Vagina (tissue), 2 donors: ENCODE data around the gene FBXO17. TPM values are rescaled to one million over a fixed set of nuclear protein-coding genes. Genes with fewer than 3 reads are reported as not detected.
"Not testable (repeated sequence)": the region's sequence is repeated elsewhere in the genome, so short reads cannot be mapped to it uniquely, and the experiment has no call there.

Experiments used
- DNase-seq, 2 donors: peaks; one replicate each; pipeline ENCODE4 v3.0.0-alpha.2; 2017; ENCODE audit errors: extremely low spot score in 2 of 2
- H3K27ac ChIP-seq: fragments of 200-600 bp; sonication (generic); one replicate; pipeline ENCODE4 v1.5.1; 2019
- H3K27me3 ChIP-seq: fragments of 200-600 bp; sonication (generic); one replicate; pipeline ENCODE4 v1.5.1; 2019
- H3K36me3 ChIP-seq, 2 donors: fragments of 200-600 bp; sonication (generic); one replicate each; pipeline ENCODE4 v1.5.1; 2017 to 2019
- H3K4me1 ChIP-seq: fragments of 200-600 bp; sonication (generic); one replicate; pipeline ENCODE4 v1.5.1; 2019
- H3K4me3 ChIP-seq, 2 donors: fragments of 200-600 bp; sonication (generic); 1 replicate in 1 of 2; 2 replicates in 1 of 2; pipeline ENCODE4 v1.5.1; 2016 to 2019
- H3K9me3 ChIP-seq: fragments of 200-600 bp; sonication (generic); one replicate; pipeline ENCODE4 v1.5.1; 2019
- CTCF ChIP-seq, 3 experiments: fragments of 450-650 bp in 2 of 3; fragments of 200-600 bp in 1 of 3; sonication (generic) in 1 of 3; IDR thresholded peaks; one replicate each; pipeline ENCODE4 v1.5.1; 2017 to 2019; ENCODE audit warnings: antibody characterized with exemption in 3 of 3, mild to moderate bottlenecking in 2 of 3, moderate library complexity in 2 of 3
- POLR2A ChIP-seq, 2 donors: fragments of 450-650 bp; IDR thresholded peaks; one replicate each; pipeline ENCODE4 v1.6.1; 2017; ENCODE audit warnings: antibody characterized with exemption in 2 of 2, mild to moderate bottlenecking in 2 of 2, moderate library complexity in 2 of 2
- POLR2AphosphoS5 ChIP-seq, 2 donors: sonication (generic); formaldehyde crosslinking; IDR thresholded peaks; one replicate each; pipeline ENCODE4 v1.9.0; 2017; ENCODE audit warnings: antibody characterized with exemption in 2 of 2, mild to moderate bottlenecking in 2 of 2, low read depth in 1 of 2; ENCODE audit not compliant: insufficient read depth in 1 of 2
- intact Hi-C: fragments of 100-400 bp; cut with DNase I; formaldehyde crosslinking; loops from one replicate; pipeline ENCODE4 v1.15.1; 2023
- total RNA-seq: library from RNA; depleted of rRNA; stranded (reverse); fragments of >200 nt; gene quantifications from one replicate; pipeline ENCODE4 v1.2.3, GENCODE V29; 2016

Gene FBXO17
- total RNA-seq, 1 donor from 2014 or later, result 44.0 TPM

DNA sequence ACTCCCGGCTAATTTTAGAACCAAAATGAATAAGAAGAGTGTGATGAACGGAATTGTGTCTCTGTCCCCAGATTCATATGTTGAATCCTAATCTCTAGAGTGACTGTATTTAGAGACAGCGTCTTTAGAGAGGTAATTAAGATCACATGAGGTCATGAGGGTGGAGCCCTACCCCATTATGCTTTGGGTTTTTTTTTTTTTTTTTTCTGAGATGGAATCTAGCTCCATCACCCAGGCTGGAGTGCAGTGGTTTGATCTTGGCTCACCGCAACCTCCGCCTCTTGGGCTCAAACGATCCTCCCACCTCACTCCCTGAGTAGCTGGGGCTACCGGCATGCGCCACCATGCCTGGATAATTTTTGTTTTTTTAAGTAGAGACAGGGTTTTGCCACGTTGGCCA, 28.9 kb upstream of the FBXO17 start:
- H3K4me1 ChIP-seq, result no peaks in the 10 kb centered on the region
- TF ChIP-seq POLR2A (IDR thresholded peaks at IDR 0.05) (no peak), POLR2AphosphoS5 (IDR thresholded peaks at IDR 0.05; ENCODE audit: insufficient read depth in 1 of 2, low read depth in 1 of 2) (no peak), CTCF (IDR thresholded peaks at IDR 0.05) (no peak)
- no peak overlapping the region for H3K27ac ChIP-seq
- H3K4me3 ChIP-seq, result no peak overlapping the region
- H3K27me3 ChIP-seq, result no peaks in the 10 kb centered on the region
- DNase-seq, result no peak
- intact Hi-C loops, result no loop called here
- no peaks in the 10 kb centered on the region for H3K9me3 ChIP-seq
- H3K36me3 ChIP-seq, result no peaks in the 10 kb centered on the region

DNA sequence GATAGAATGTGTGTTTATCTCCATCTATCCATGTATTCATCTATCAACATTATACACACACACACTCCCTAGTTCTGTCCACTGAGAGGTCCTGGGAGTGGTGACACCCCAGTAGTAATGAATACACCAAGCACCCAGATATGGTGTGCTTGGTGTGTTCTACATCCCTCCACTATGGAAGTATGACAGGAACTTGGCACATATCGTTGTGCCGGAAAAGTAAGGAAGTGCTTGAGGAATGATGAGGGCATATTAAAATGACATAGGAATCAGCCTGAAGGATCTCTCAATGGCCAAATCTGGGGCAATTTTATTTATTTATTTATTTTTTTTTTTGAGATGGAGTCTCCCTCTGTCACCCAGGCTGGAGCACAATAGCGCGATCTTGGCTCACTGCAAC, 28.3 kb upstream of the FBXO17 start:
- Histone ChIP-seq H3K4me3 (no peak overlapping the region), H3K4me1 (no peaks in the 10 kb centered on the region), H3K27ac (no peak overlapping the region), H3K27me3 (no peaks in the 10 kb centered on the region), H3K9me3 (no peaks in the 10 kb centered on the region), H3K36me3 (no peaks in the 10 kb centered on the region)
- intact Hi-C loops, result no loop called here
- no peak for TF ChIP-seq POLR2A (IDR thresholded peaks at IDR 0.05)
- TF ChIP-seq POLR2AphosphoS5 (IDR thresholded peaks at IDR 0.05; ENCODE audit: insufficient read depth in 1 of 2, low read depth in 1 of 2), result no peak
- no peak for TF ChIP-seq CTCF (IDR thresholded peaks at IDR 0.05)
- no peak for DNase-seq

DNA sequence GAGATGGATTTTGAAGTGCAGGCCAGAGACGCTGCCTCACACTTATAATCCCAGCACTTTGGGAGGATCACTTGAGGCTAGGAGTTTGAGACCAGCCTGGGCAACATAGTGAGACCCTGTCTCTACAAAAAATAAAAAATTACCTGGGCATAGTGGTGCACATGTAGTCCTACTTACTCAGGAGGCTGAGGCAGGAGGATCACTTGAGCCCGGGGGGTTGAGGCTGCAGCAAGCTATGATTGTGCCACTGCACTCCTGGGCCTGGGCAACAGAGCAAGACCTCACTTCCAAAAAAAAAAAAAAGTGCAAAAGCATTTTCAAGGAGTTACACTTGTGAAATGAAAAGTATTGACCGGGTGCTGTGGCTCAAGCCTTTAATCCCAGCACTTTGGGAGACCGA, 27.6 kb upstream of the FBXO17 start:
- TF ChIP-seq POLR2AphosphoS5 (IDR thresholded peaks at IDR 0.05; ENCODE audit: insufficient read depth in 1 of 2, low read depth in 1 of 2), result no peak
- TF ChIP-seq CTCF (IDR thresholded peaks at IDR 0.05), result no peak
- no peak for TF ChIP-seq POLR2A (IDR thresholded peaks at IDR 0.05)
- H3K4me1 ChIP-seq, result no peaks in the 10 kb centered on the region
- no peaks in the 10 kb centered on the region for H3K36me3 ChIP-seq
- no peak overlapping the region for H3K4me3 ChIP-seq
- no peak for DNase-seq
- intact Hi-C loops, result no loop called here
- H3K27me3 ChIP-seq, result no peaks in the 10 kb centered on the region
- H3K9me3 ChIP-seq, result no peaks in the 10 kb centered on the region
- no peak overlapping the region for H3K27ac ChIP-seq

DNA sequence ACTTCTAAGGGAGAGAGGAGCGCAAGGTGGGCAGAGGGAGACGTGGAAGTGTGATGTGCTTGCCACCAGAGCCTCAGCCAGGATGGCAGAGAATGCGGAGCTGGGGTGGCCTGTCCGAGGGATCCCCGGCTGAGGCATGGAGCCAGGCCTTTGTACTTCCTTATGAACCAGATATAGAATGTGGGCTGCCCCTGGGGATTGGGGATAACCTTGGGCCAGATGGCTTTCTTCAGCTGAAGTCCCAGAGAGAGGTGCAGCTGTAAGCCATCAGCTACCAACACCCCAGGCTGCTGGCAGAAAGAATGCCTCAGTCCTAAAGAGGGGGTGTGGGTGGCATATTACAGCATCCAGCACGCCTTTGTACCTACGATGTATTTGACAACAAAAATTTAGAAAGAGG, 25.5 kb upstream of the FBXO17 start:
- Histone ChIP-seq H3K36me3 (no peaks in the 10 kb centered on the region), H3K4me1 (no peaks in the 10 kb centered on the region), H3K4me3 (no peak overlapping the region), H3K27ac (no peak overlapping the region), H3K9me3 (no peaks in the 10 kb centered on the region), H3K27me3 (no peaks in the 10 kb centered on the region)
- no peak for TF ChIP-seq POLR2A (IDR thresholded peaks at IDR 0.05)
- no peak for TF ChIP-seq CTCF (IDR thresholded peaks at IDR 0.05)
- TF ChIP-seq POLR2AphosphoS5 (IDR thresholded peaks at IDR 0.05; ENCODE audit: insufficient read depth in 1 of 2, low read depth in 1 of 2), result no peak
- intact Hi-C loops, result no loop called here
- DNase-seq, result no peak

GRCh38 chr19:38997576-38997975, 22.0 kb upstream of the FBXO17 start:
- H3K4me1 ChIP-seq, H3K4me3 ChIP-seq, H3K27me3 ChIP-seq, H3K27ac ChIP-seq, H3K9me3 ChIP-seq, H3K36me3 ChIP-seq, DNase-seq, intact Hi-C loops: not testable (repeated sequence)

DNA sequence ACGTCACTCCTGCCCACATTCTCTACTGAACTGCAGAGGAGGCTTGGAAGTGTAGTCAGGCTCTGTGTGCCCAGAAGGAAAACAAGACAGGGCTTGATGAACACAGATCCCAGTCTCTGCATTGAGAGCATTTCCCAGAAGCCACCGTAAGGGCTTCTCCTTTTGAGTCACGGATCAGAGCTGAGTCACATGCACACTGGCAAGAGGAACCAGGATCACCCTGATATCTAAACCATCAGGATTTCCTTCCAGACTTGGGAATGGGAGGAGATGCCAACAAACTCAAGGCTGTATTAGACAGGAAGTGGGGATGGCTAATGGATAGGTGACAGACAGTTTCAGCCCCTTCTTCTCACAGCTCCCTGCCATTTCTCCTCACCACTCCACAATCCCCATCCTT, 17.7 kb upstream of the FBXO17 start:
- no peaks in the 10 kb centered on the region for H3K27me3 ChIP-seq
- no peak overlapping the region for H3K27ac ChIP-seq
- TF ChIP-seq POLR2AphosphoS5 (IDR thresholded peaks at IDR 0.05; ENCODE audit: insufficient read depth in 1 of 2, low read depth in 1 of 2) (peak in 1 of 2 donors; percentile 61), CTCF (IDR thresholded peaks at IDR 0.05) (no peak)
- DNase-seq, result no peak
- H3K36me3 ChIP-seq, result no peaks in the 10 kb centered on the region
- no peaks in the 10 kb centered on the region for H3K9me3 ChIP-seq
- intact Hi-C loops, result no loop called here
- H3K4me1 ChIP-seq, result no peaks in the 10 kb centered on the region
- H3K4me3 ChIP-seq, result no peak overlapping the region
